GM23338 (cell line): ENCODE results near the gene ATXN7L3.

ENCODE experiments used
- EZH2 ChIP-seq: fragments of 200-600 bp; sonication (generic); IDR thresholded peaks from one replicate; pipeline ENCODE4 v1.8.0; 2017; ENCODE audit warnings: antibody characterized with exemption, mild to moderate bottlenecking, low read depth; ENCODE audit not compliant: unreplicated experiment
- EZH2phosphoT487 ChIP-seq: fragments of 200-600 bp; sonication (generic); IDR thresholded peaks from one replicate; pipeline ENCODE4 v1.8.1; 2018; ENCODE audit warnings: antibody characterized with exemption; ENCODE audit not compliant: unreplicated experiment
- NANOG ChIP-seq: IDR thresholded peaks from 2 replicates; pipeline ENCODE4 v1.6.1; 2016; ENCODE audit warnings: antibody characterized with exemption, borderline replicate concordance
- POLR2AphosphoS5 ChIP-seq: IDR thresholded peaks from 2 replicates; pipeline ENCODE4 v1.6.1; 2016; ENCODE audit warnings: antibody characterized with exemption, low read depth
- TF ChIP-seq, protein P1 (sequence below), 2 experiments: fragments of 200-600 bp in 1 of 2; sonication (generic) in 1 of 2; conservative IDR thresholded peaks; 2 replicates each; pipeline versions ENCODE4 v1.5.1 to v1.6.1; 2016 to 2017; ENCODE audit warnings: antibody characterized with exemption in 2 of 2, low read depth in 2 of 2, mild to moderate bottlenecking in 2 of 2, moderate library complexity in 1 of 2
- TF ChIP-seq, protein P2 (sequence below): IDR thresholded peaks from 2 replicates; pipeline ENCODE4 v1.6.1; 2016; ENCODE audit warnings: antibody characterized with exemption

DNA sequence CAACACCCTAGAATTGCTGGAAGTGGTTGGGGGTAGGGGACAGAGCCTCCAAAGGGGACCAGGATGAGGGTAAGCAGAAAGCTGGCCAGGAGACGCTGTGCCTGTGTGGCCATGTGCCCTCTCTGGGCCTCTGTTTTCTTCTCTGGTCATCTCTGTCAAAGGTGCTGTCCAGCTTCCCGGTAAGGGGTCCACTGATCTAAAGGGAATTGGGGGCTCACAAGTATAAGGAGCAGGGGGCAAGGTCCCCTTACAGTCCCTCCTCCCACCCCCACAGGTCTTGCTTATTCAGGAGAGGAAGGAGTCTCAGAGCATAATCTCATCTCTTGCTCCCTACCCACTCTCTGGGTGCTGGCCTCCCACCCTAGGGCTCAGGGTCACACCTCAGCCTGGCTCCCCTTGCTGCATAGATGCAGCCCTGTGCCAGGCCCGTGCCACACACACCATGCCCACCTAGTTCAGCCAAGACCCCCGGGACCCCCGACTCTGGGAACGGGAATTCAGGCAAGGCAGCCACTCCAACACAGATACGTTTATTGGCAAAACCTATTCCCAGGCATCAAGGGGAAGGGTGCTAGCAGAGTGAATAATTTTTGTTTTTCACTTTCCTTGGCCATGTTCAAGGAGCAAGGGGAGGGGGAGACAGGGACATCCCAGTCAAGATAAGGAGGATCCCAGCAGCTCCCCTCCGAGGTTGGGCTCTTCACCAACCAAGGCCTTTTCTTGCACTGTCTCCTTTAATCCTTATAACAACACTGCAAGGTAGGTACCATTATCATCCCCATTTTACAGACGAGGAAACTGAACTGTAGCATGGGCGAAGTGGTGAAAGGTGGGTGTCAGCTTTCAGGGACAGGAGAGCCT lies 48.4 kb upstream of the ATXN7L3 start:
- TF ChIP-seq POLR2AphosphoS5, result no peak
- TF ChIP-seq, protein P1, sequence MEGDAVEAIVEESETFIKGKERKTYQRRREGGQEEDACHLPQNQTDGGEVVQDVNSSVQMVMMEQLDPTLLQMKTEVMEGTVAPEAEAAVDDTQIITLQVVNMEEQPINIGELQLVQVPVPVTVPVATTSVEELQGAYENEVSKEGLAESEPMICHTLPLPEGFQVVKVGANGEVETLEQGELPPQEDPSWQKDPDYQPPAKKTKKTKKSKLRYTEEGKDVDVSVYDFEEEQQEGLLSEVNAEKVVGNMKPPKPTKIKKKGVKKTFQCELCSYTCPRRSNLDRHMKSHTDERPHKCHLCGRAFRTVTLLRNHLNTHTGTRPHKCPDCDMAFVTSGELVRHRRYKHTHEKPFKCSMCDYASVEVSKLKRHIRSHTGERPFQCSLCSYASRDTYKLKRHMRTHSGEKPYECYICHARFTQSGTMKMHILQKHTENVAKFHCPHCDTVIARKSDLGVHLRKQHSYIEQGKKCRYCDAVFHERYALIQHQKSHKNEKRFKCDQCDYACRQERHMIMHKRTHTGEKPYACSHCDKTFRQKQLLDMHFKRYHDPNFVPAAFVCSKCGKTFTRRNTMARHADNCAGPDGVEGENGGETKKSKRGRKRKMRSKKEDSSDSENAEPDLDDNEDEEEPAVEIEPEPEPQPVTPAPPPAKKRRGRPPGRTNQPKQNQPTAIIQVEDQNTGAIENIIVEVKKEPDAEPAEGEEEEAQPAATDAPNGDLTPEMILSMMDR (conservative IDR thresholded peaks at IDR 0.05; ENCODE audit: low read depth in 2 of 2), result no peak
- TF ChIP-seq, protein P2, sequence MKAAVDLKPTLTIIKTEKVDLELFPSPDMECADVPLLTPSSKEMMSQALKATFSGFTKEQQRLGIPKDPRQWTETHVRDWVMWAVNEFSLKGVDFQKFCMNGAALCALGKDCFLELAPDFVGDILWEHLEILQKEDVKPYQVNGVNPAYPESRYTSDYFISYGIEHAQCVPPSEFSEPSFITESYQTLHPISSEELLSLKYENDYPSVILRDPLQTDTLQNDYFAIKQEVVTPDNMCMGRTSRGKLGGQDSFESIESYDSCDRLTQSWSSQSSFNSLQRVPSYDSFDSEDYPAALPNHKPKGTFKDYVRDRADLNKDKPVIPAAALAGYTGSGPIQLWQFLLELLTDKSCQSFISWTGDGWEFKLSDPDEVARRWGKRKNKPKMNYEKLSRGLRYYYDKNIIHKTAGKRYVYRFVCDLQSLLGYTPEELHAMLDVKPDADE, result no peak
- TF ChIP-seq EZH2, result no peak
- TF ChIP-seq NANOG, result no peak
- no peak for TF ChIP-seq EZH2phosphoT487
